ENCODE measurements around the gene DIPK1A.

Gene DIPK1A

DNA sequence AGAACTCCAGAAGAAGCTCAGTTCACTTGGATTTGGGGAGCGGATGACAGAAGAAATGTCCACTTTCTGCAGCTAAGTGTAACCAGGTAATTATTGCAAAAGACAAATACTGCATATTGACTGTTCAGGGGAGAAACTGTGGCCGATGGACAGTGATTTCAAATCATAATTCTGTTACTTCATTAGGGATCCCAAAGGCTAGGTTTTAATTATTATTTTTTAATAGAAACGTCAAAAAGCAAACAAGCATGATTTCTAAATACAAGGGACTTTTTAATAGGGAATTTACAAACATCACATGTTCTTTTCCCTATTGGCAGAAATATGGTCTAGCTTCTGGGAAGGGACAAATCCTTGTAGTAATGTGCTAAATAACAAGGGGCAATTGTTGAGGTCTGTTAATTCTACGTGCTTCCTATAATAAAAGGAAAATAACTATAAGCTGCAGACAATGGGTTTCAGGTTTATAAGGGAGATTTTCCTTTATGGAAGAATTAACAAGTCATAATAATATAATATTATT lies 15.5 kb downstream of the DIPK1A start:
- Histone ChIP-seq H3K9me3 (ENCODE audit: insufficient read depth, low read length) (no peaks in the 10 kb centered on the region), H3K36me3 (ENCODE audit: insufficient read depth, insufficient read length, low read length) (no peaks in the 10 kb centered on the region), H3K4me3 (ENCODE audit: insufficient read length, low read depth) (no peak overlapping the region), H3K4me1 (ENCODE audit: insufficient read depth, insufficient read length) (no peaks in the 10 kb centered on the region), H3K9ac (ENCODE audit: insufficient read length, low read depth) (no peak overlapping the region), H3K27me3 (ENCODE audit: insufficient read depth, insufficient read length) (no peaks in the 10 kb centered on the region)
- DNase-seq (ENCODE audit: low read depth, low spot score): no peak
- TF ChIP-seq ZNF274 (IDR thresholded peaks at IDR 0.05; ENCODE audit: low read depth, low read length) (no peak), SUZ12 (IDR thresholded peaks at IDR 0.05; ENCODE audit: extremely low read depth, insufficient read depth, insufficient read length) (no peak), YY1 (IDR thresholded peaks at IDR 0.05; ENCODE audit: insufficient read depth, insufficient read length) (no peak)

DNA sequence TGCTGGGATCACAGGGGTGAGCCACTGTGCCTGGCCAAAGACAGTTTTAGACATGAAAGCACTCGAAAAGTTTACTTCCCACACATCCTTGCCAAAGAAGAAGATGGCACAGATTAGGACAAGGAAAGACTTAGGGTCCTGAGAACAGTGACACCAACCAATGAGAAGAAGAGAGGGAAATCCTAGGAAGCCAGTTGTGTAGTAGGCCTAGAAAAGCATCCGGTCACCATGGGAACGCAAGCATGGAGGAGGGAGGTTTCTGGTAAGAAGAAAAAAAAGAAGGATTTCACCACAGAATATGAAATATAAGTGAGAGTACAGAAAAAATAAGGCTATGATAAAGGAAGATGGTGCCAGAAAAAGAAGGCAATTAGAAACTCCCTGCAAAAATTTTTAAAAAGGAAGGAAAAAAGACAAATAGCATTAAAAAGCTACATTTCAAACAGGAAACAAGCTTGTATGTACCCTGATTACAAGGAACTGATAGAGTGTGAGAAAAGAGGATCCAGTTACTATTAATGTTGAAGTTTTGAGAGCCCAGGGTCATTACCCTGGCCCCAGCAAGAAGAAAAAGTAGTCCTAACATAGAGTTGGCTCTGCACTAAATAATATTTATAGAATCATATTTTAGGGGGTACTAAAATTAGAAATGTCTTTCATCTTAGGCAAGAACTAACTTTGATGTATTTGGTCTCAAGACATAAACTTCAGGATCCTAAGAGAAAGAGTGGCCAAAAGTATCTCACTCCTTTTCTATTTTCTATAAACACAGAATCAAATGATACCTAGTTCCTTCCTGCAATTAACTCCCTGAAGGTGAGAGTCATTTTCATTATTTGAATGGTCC lies 16.1 kb downstream of the DIPK1A start:
- no peaks in the 10 kb centered on the region for H3K4me1 ChIP-seq (ENCODE audit: insufficient read depth, insufficient read length)
- no peaks in the 10 kb centered on the region for H3K9me3 ChIP-seq (ENCODE audit: insufficient read depth, low read length)
- TF ChIP-seq YY1 (IDR thresholded peaks at IDR 0.05; ENCODE audit: insufficient read depth, insufficient read length): no peak
- no peak for TF ChIP-seq ZNF274 (IDR thresholded peaks at IDR 0.05; ENCODE audit: low read depth, low read length)
- TF ChIP-seq SUZ12 (IDR thresholded peaks at IDR 0.05; ENCODE audit: extremely low read depth, insufficient read depth, insufficient read length): no peak
- no peak overlapping the region for H3K9ac ChIP-seq (ENCODE audit: insufficient read length, low read depth)
- no peak overlapping the region for H3K4me3 ChIP-seq (ENCODE audit: insufficient read length, low read depth)
- H3K36me3 ChIP-seq (ENCODE audit: insufficient read depth, insufficient read length, low read length): no peaks in the 10 kb centered on the region
- H3K27me3 ChIP-seq (ENCODE audit: insufficient read depth, insufficient read length): no peaks in the 10 kb centered on the region
- no peak for DNase-seq (ENCODE audit: low read depth, low spot score)

DNA sequence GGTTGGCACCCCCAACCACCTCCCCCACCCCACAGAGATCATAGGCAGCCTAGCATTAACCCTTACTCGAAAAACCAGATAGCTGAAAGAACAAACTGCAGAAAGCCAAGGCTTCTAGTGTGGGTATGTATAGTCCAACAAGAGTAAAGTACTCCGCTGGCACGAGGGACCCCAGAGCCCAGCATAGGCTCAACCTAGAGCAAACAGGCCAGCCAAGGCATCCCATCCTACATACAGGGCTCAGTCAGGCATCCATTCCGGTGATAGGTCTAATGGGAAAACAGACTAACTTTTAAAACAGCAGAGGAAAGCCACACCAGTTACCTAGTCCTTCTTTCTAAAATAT lies 17.8 kb downstream of the DIPK1A start:
- Histone ChIP-seq H3K4me1 (ENCODE audit: insufficient read depth, insufficient read length) (no peaks in the 10 kb centered on the region), H3K27me3 (ENCODE audit: insufficient read depth, insufficient read length) (no peaks in the 10 kb centered on the region), H3K36me3 (ENCODE audit: insufficient read depth, insufficient read length, low read length) (no peaks in the 10 kb centered on the region), H3K9me3 (ENCODE audit: insufficient read depth, low read length) (no peaks in the 10 kb centered on the region), H3K9ac (ENCODE audit: insufficient read length, low read depth) (no peak overlapping the region), H3K4me3 (ENCODE audit: insufficient read length, low read depth) (no peak overlapping the region)
- TF ChIP-seq ZNF274 (IDR thresholded peaks at IDR 0.05; ENCODE audit: low read depth, low read length) (no peak), SUZ12 (IDR thresholded peaks at IDR 0.05; ENCODE audit: extremely low read depth, insufficient read depth, insufficient read length) (no peak), YY1 (IDR thresholded peaks at IDR 0.05; ENCODE audit: insufficient read depth, insufficient read length) (no peak)
- DNase-seq (ENCODE audit: low read depth, low spot score): no peak

DNA sequence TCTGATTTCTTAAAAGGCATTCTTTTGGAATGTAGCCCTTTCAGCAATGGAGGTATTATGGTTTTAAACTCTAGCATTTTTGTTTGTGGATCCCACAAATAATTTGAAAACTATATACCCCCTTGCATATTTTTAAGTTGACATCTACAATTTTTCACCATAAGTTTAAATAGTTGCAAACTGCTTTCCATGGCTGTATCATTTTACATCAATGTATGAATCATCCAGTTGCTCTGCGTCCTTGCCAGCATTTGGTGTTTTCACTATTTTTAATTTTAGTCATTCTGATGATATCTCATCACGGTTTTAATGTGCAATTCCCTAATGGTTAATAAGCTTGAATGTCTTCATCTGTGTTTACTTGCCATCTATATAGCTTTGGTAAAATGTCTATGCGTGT lies 20.7 kb downstream of the DIPK1A start:
- Histone ChIP-seq H3K36me3 (ENCODE audit: insufficient read depth, insufficient read length, low read length) (no peaks in the 10 kb centered on the region), H3K9me3 (ENCODE audit: insufficient read depth, low read length) (no peaks in the 10 kb centered on the region), H3K27me3 (ENCODE audit: insufficient read depth, insufficient read length) (no peaks in the 10 kb centered on the region), H3K4me3 (ENCODE audit: insufficient read length, low read depth) (no peak overlapping the region), H3K4me1 (ENCODE audit: insufficient read depth, insufficient read length) (no peaks in the 10 kb centered on the region), H3K9ac (ENCODE audit: insufficient read length, low read depth) (no peak overlapping the region)
- DNase-seq (ENCODE audit: low read depth, low spot score): no peak
- TF ChIP-seq ZNF274 (IDR thresholded peaks at IDR 0.05; ENCODE audit: low read depth, low read length) (no peak), SUZ12 (IDR thresholded peaks at IDR 0.05; ENCODE audit: extremely low read depth, insufficient read depth, insufficient read length) (no peak), YY1 (IDR thresholded peaks at IDR 0.05; ENCODE audit: insufficient read depth, insufficient read length) (no peak)

DNA sequence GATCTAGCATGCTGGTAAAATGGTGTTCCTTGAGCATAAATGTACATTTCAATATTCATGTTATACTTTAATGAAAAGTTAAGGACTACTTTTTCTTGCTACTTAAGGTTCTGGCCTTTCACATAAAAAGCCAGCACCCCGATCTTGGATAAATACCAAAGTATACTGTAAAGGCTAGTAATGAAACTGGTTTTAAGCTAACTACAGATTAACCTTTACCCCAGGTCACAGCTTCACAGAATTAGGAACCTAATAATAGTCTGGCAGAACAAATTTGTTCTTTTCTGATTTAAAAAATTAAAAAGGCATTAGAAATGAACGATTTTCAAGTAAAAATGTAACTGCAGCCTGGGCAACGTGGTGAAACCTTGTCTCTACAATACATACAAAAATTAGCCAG lies 23.5 kb downstream of the DIPK1A start:
- TF ChIP-seq ZNF274 (IDR thresholded peaks at IDR 0.05; ENCODE audit: low read depth, low read length): no peak
- TF ChIP-seq SUZ12 (IDR thresholded peaks at IDR 0.05; ENCODE audit: extremely low read depth, insufficient read depth, insufficient read length): no peak
- TF ChIP-seq YY1 (IDR thresholded peaks at IDR 0.05; ENCODE audit: insufficient read depth, insufficient read length): no peak
- H3K4me1 ChIP-seq (ENCODE audit: insufficient read depth, insufficient read length): no peaks in the 10 kb centered on the region
- H3K36me3 ChIP-seq (ENCODE audit: insufficient read depth, insufficient read length, low read length): no peaks in the 10 kb centered on the region
- no peaks in the 10 kb centered on the region for H3K27me3 ChIP-seq (ENCODE audit: insufficient read depth, insufficient read length)
- DNase-seq (ENCODE audit: low read depth, low spot score): no peak
- H3K9me3 ChIP-seq (ENCODE audit: insufficient read depth, low read length): no peaks in the 10 kb centered on the region
- no peak overlapping the region for H3K9ac ChIP-seq (ENCODE audit: insufficient read length, low read depth)
- no peak overlapping the region for H3K4me3 ChIP-seq (ENCODE audit: insufficient read length, low read depth)

DNA sequence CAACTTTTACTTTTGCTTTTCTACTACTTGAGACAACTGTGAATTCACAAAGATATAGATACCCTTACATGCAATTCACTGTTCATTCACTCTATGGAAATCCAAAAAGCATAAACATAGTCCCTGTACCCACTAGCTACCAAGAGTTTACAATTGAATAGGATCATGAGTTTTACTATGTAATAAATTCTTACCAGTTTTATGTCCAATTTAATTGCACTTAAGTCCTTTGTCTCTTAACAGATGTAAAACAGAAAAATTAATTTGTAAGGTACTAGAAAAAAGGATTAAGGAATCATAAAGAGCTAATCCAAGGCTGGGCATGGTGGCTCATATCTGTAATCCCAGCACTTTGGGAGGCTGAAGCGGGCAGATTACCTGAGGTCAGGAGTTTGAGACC lies 24.4 kb downstream of the DIPK1A start:
- no peaks in the 10 kb centered on the region for H3K36me3 ChIP-seq (ENCODE audit: insufficient read depth, insufficient read length, low read length)
- no peak overlapping the region for H3K9ac ChIP-seq (ENCODE audit: insufficient read length, low read depth)
- DNase-seq (ENCODE audit: low read depth, low spot score): no peak
- no peaks in the 10 kb centered on the region for H3K9me3 ChIP-seq (ENCODE audit: insufficient read depth, low read length)
- H3K4me3 ChIP-seq (ENCODE audit: insufficient read length, low read depth): no peak overlapping the region
- no peaks in the 10 kb centered on the region for H3K4me1 ChIP-seq (ENCODE audit: insufficient read depth, insufficient read length)
- no peaks in the 10 kb centered on the region for H3K27me3 ChIP-seq (ENCODE audit: insufficient read depth, insufficient read length)
- TF ChIP-seq ZNF274 (IDR thresholded peaks at IDR 0.05; ENCODE audit: low read depth, low read length): no peak
- TF ChIP-seq YY1 (IDR thresholded peaks at IDR 0.05; ENCODE audit: insufficient read depth, insufficient read length): no peak
- TF ChIP-seq SUZ12 (IDR thresholded peaks at IDR 0.05; ENCODE audit: extremely low read depth, insufficient read depth, insufficient read length): no peak
